RCC 7860 (cell line): ENCODE results near the gene CXCL6.

Experiments used
- DNase-seq: peaks from one replicate; pipeline ENCODE4 v3.0.0-alpha.2; 2015; ENCODE audit warnings: low spot score
- FAIRE-seq: peaks from 2 replicates; lab custom pipeline; 2012; peaks lifted over from hg19 to GRCh38; lab: Jason Lieb, UNC

CXCL6 gene

GRCh38 chr4:73836373-73837279, at the start of gene CXCL6:
Gene CXCL6 (plus strand): TSS chr4:73836678. CDS start chr4:73836751, 73 bp downstream.
- DNase-seq: no peak
- no peak for FAIRE-seq

GRCh38 chr4:73788411-73788810, 48.1 kb upstream of the CXCL6 start:
- FAIRE-seq (no peak), DNase-seq (no peak)

- FAIRE-seq: no peak
- no peak for DNase-seq
These were observed 37.6 kb upstream of the CXCL6 start for GRCh38 chr4:73798842-73799241.

- FAIRE-seq: no peak
These were observed 36.3 kb upstream of the CXCL6 start for GRCh38 chr4:73800206-73800605.

GRCh38 chr4:73801692-73802091, 34.8 kb upstream of the CXCL6 start:
- DNase-seq: no peak
- FAIRE-seq: no peak

More at GRCh38 chr4:73800206-73800605, 36.3 kb upstream of the CXCL6 start:
- no peak for DNase-seq

GRCh38 chr4:73803213-73803612, 33.3 kb upstream of the CXCL6 start:
- FAIRE-seq (no peak), DNase-seq (no peak)

- DNase-seq: no peak
- FAIRE-seq: no peak
These were observed 26.3 kb upstream of the CXCL6 start for GRCh38 chr4:73810191-73810590.

GRCh38 chr4:73811841-73812240, 24.6 kb upstream of the CXCL6 start:
- DNase-seq (no peak), FAIRE-seq (no peak)

- DNase-seq (no peak), FAIRE-seq (no peak)
These were observed 21.8 kb upstream of the CXCL6 start for GRCh38 chr4:73814679-73815078.

GRCh38 chr4:73815145-73815544, 21.3 kb upstream of the CXCL6 start:
- FAIRE-seq: peak; percentile 4

GRCh38 chr4:73816814-73817213, 19.7 kb upstream of the CXCL6 start:
- DNase-seq (peak; percentile 84), FAIRE-seq (peak; percentile 94)

More at GRCh38 chr4:73815145-73815544, 21.3 kb upstream of the CXCL6 start:
- peak; percentile 28 for DNase-seq

GRCh38 chr4:73817341-73817740, 19.1 kb upstream of the CXCL6 start:
- no peak for FAIRE-seq

GRCh38 chr4:73821325-73821724, 15.2 kb upstream of the CXCL6 start:
- FAIRE-seq: no peak

More at GRCh38 chr4:73817341-73817740, 19.1 kb upstream of the CXCL6 start:
- no peak for DNase-seq

GRCh38 chr4:73822389-73822788, 14.1 kb upstream of the CXCL6 start:
- FAIRE-seq: no peak
- peak; percentile 22 for DNase-seq

More at GRCh38 chr4:73821325-73821724, 15.2 kb upstream of the CXCL6 start:
- no peak for DNase-seq

- no peak for DNase-seq
- FAIRE-seq: no peak
These were observed 13.5 kb upstream of the CXCL6 start for GRCh38 chr4:73822812-73823504.

- DNase-seq (no peak), FAIRE-seq (no peak)
These were observed 12.7 kb upstream of the CXCL6 start for GRCh38 chr4:73823760-73824159.

- FAIRE-seq (no peak), DNase-seq (no peak)
These were observed 7.5 kb upstream of the CXCL6 start for GRCh38 chr4:73828956-73829355.

- no peak for DNase-seq
- no peak for FAIRE-seq
These were observed 4.9 kb upstream of the CXCL6 start for GRCh38 chr4:73831569-73831968.

- peak; percentile 74 for FAIRE-seq
- DNase-seq: peak; percentile 47
These were observed 3.7 kb upstream of the CXCL6 start for GRCh38 chr4:73832651-73833237.

GRCh38 chr4:73839071-73839470, 2.6 kb downstream of the CXCL6 start:
- DNase-seq: no peak

GRCh38 chr4:73839715-73840114, 3.2 kb downstream of the CXCL6 start:
- FAIRE-seq (no peak), DNase-seq (no peak)

More at GRCh38 chr4:73839071-73839470, 2.6 kb downstream of the CXCL6 start:
- FAIRE-seq: no peak
